WERI-Rb-1 (cell line): ENCODE data around the gene C1orf56.

Experiments
- DNase-seq: peaks from one replicate; pipeline ENCODE4 v3.0.0-alpha.2; 2020
- H3K27ac ChIP-seq: fragments of 250-450 bp; sonication (Bioruptor Pico); 2 replicates; pipeline ENCODE4 v1.5.1; 2020; ENCODE audit warnings: mild to moderate bottlenecking, moderate library complexity
- H3K27me3 ChIP-seq: fragments of 250-450 bp; sonication (Bioruptor Pico); 2 replicates; pipeline ENCODE4 v1.5.1; 2021; ENCODE audit warnings: mild to moderate bottlenecking, low read depth, moderate library complexity; ENCODE audit not compliant: insufficient read depth, severe bottlenecking
- H3K36me3 ChIP-seq: fragments of 250-450 bp; sonication (Bioruptor Pico); 2 replicates; pipeline ENCODE4 v1.5.1; 2020; ENCODE audit warnings: mild to moderate bottlenecking, moderate library complexity
- H3K4me3 ChIP-seq: 2 replicates; pipeline ENCODE4 v1.5.1; 2011; ENCODE audit warnings: low read depth, mild to moderate bottlenecking, control low read depth, low read length
- H3K9me3 ChIP-seq: fragments of 250-450 bp; sonication (Bioruptor Pico); 2 replicates; pipeline ENCODE4 v1.5.1; 2021; ENCODE audit warnings: mild to moderate bottlenecking, moderate library complexity; ENCODE audit not compliant: severe bottlenecking
- CTCF ChIP-seq: IDR thresholded peaks from 2 replicates; pipeline ENCODE4 v1.5.1; 2011; ENCODE audit warnings: low read depth, mild to moderate bottlenecking, control low read depth, inconsistent platforms, low read length

Gene C1orf56

GRCh38 chr1:151054971-151055547 is 7.5 kb downstream of the C1orf56 start:
- DNase-seq: no peak
- H3K27me3 ChIP-seq: no peaks in the 10 kb centered on the region
- no peak overlapping the region for H3K27ac ChIP-seq
- H3K4me3 ChIP-seq: no peak overlapping the region
- no peak for TF ChIP-seq CTCF
- H3K9me3 ChIP-seq: no peaks in the 10 kb centered on the region
- H3K36me3 ChIP-seq: peaks cover 80% of the 10 kb centered on the region

- no peaks in the 10 kb centered on the region for H3K9me3 ChIP-seq
- no peak overlapping the region for H3K27ac ChIP-seq
- TF ChIP-seq CTCF: no peak
- no peaks in the 10 kb centered on the region for H3K27me3 ChIP-seq
- DNase-seq: no peak
- H3K4me3 ChIP-seq: no peak overlapping the region
- H3K36me3 ChIP-seq: peaks cover 77% of the 10 kb centered on the region
Measured at GRCh38 chr1:151055581-151055980, 8.0 kb downstream of the C1orf56 start.

GRCh38 chr1:151056149-151056548 is 8.6 kb downstream of the C1orf56 start:
- no peak for DNase-seq
- Histone ChIP-seq H3K27ac (no peak overlapping the region), H3K36me3 (peaks cover 72% of the 10 kb centered on the region), H3K27me3 (no peaks in the 10 kb centered on the region), H3K4me3 (no peak overlapping the region), H3K9me3 (no peaks in the 10 kb centered on the region)
- TF ChIP-seq CTCF: no peak

GRCh38 chr1:151058692-151059091 is 11.1 kb downstream of the C1orf56 start:
- Histone ChIP-seq H3K27ac (peak overlapping the region; percentile 79), H3K9me3 (no peaks in the 10 kb centered on the region)
- peak; percentile 35 for DNase-seq

GRCh38 chr1:151059109-151060006 is 11.8 kb downstream of the C1orf56 start, which contains the start of gene CDC42SE1:
Gene CDC42SE1, minus strand, starts transcription at chr1:151059622. Its CDS starts 3,892 bp downstream, at chr1:151055730.
- no peaks in the 10 kb centered on the region for H3K9me3 ChIP-seq
- peak; percentile 98 for DNase-seq
- peak within 1 kb of the TSS; percentile 90 for H3K4me3 ChIP-seq
- peaks cover 62% of the 10 kb centered on the region for H3K36me3 ChIP-seq
- no peaks in the 10 kb centered on the region for H3K27me3 ChIP-seq
- peak within 1 kb of the TSS; percentile 79 for H3K27ac ChIP-seq
- TF ChIP-seq CTCF: peak; percentile 99

More at GRCh38 chr1:151058692-151059091, 11.1 kb downstream of the C1orf56 start:
- no peak for TF ChIP-seq CTCF
- peaks cover 62% of the 10 kb centered on the region for H3K36me3 ChIP-seq
- peak overlapping the region; percentile 90 for H3K4me3 ChIP-seq
- no peaks in the 10 kb centered on the region for H3K27me3 ChIP-seq
